Vagina (tissue), 2 donors: ENCODE measurements around the gene LYRM1. TPM values are rescaled to one million over a fixed set of nuclear protein-coding genes. Genes with fewer than 3 reads are reported as not detected.
"Not testable (repeated sequence)": the region's sequence is repeated elsewhere in the genome, so short reads cannot be mapped to it uniquely, and the experiment has no call there.

Experiments used
- DNase-seq, 2 donors: peaks; one replicate each; pipeline ENCODE4 v3.0.0-alpha.2; 2017; ENCODE audit errors: extremely low spot score in 2 of 2
- H3K27ac ChIP-seq: fragments of 200-600 bp; sonication (generic); one replicate; pipeline ENCODE4 v1.5.1; 2019
- H3K27me3 ChIP-seq: fragments of 200-600 bp; sonication (generic); one replicate; pipeline ENCODE4 v1.5.1; 2019
- H3K36me3 ChIP-seq, 2 donors: fragments of 200-600 bp; sonication (generic); one replicate each; pipeline ENCODE4 v1.5.1; 2017 to 2019
- H3K4me1 ChIP-seq: fragments of 200-600 bp; sonication (generic); one replicate; pipeline ENCODE4 v1.5.1; 2019
- H3K4me3 ChIP-seq, 2 donors: fragments of 200-600 bp; sonication (generic); 1 replicate in 1 of 2; 2 replicates in 1 of 2; pipeline ENCODE4 v1.5.1; 2016 to 2019
- H3K9me3 ChIP-seq: fragments of 200-600 bp; sonication (generic); one replicate; pipeline ENCODE4 v1.5.1; 2019
- POLR2A ChIP-seq, 2 donors: fragments of 450-650 bp; IDR thresholded peaks; one replicate each; pipeline ENCODE4 v1.6.1; 2017; ENCODE audit warnings: antibody characterized with exemption in 2 of 2, mild to moderate bottlenecking in 2 of 2, moderate library complexity in 2 of 2
- POLR2AphosphoS5 ChIP-seq, 2 donors: sonication (generic); formaldehyde crosslinking; IDR thresholded peaks; one replicate each; pipeline ENCODE4 v1.9.0; 2017; ENCODE audit warnings: antibody characterized with exemption in 2 of 2, mild to moderate bottlenecking in 2 of 2, low read depth in 1 of 2; ENCODE audit not compliant: insufficient read depth in 1 of 2
- intact Hi-C: fragments of 100-400 bp; cut with DNase I; formaldehyde crosslinking; loops from one replicate; pipeline ENCODE4 v1.15.1; 2023
- total RNA-seq: library from RNA; depleted of rRNA; stranded (reverse); fragments of >200 nt; gene quantifications from one replicate; pipeline ENCODE4 v1.2.3, GENCODE V29; 2016
- TF ChIP-seq, protein P1 (sequence below), 3 experiments: fragments of 450-650 bp in 2 of 3; fragments of 200-600 bp in 1 of 3; sonication (generic) in 1 of 3; IDR thresholded peaks; one replicate each; pipeline ENCODE4 v1.5.1; 2017 to 2019; ENCODE audit warnings: antibody characterized with exemption in 3 of 3, mild to moderate bottlenecking in 2 of 3, moderate library complexity in 2 of 3

Gene LYRM1
- total RNA-seq, 1 donor from 2014 or later: 23.6 TPM

DNA sequence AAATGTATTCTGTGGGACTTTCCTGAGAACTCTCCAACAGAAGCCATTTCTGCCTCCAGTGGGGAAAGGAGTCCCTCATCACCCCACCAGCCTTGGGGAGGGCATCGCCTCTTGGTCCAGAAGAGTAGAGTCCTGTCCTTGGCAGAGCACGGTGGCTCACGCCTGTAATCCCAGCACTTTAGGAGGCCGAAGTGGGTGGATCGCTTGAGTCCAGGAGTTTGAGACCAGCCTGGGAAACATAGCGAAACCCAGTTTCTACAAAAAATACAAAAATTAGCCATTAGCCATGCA lies 41.0 kb downstream of the LYRM1 start:
- Histone ChIP-seq H3K27ac (no peak overlapping the region), H3K4me3 (no peak overlapping the region), H3K4me1 (no peaks in the 10 kb centered on the region), H3K36me3 (no peaks in the 10 kb centered on the region), H3K9me3 (no peaks in the 10 kb centered on the region), H3K27me3 (no peaks in the 10 kb centered on the region)
- TF ChIP-seq, protein P1, sequence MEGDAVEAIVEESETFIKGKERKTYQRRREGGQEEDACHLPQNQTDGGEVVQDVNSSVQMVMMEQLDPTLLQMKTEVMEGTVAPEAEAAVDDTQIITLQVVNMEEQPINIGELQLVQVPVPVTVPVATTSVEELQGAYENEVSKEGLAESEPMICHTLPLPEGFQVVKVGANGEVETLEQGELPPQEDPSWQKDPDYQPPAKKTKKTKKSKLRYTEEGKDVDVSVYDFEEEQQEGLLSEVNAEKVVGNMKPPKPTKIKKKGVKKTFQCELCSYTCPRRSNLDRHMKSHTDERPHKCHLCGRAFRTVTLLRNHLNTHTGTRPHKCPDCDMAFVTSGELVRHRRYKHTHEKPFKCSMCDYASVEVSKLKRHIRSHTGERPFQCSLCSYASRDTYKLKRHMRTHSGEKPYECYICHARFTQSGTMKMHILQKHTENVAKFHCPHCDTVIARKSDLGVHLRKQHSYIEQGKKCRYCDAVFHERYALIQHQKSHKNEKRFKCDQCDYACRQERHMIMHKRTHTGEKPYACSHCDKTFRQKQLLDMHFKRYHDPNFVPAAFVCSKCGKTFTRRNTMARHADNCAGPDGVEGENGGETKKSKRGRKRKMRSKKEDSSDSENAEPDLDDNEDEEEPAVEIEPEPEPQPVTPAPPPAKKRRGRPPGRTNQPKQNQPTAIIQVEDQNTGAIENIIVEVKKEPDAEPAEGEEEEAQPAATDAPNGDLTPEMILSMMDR (IDR thresholded peaks at IDR 0.05): no peak
- TF ChIP-seq POLR2A (IDR thresholded peaks at IDR 0.05) (no peak), POLR2AphosphoS5 (IDR thresholded peaks at IDR 0.05; ENCODE audit: insufficient read depth in 1 of 2, low read depth in 1 of 2) (no peak)
- DNase-seq: no peak
- intact Hi-C loops: no loop called here

DNA sequence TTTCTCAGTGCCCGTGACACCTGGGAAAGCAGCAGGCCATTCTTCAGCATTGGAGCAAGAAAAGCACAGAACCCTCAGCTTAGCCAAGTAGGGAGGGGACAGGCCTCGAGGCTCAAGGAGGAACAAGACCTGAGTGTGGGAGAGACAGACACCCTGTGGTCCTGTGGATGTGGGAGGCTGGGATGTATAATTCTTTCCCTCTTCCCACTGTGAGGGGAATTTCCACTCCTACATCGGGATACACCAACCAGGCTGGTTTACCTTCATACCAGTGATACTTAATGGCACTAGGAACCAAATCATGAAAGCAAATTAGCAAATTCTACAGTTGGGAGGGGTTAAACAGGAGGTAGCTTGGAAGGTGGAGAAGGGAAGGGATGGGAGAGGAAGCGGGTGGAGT lies 41.7 kb downstream of the LYRM1 start:
- no peak overlapping the region for H3K27ac ChIP-seq
- H3K27me3 ChIP-seq: no peaks in the 10 kb centered on the region
- DNase-seq: no peak
- TF ChIP-seq POLR2AphosphoS5 (IDR thresholded peaks at IDR 0.05; ENCODE audit: insufficient read depth in 1 of 2, low read depth in 1 of 2) (no peak), POLR2A (IDR thresholded peaks at IDR 0.05) (no peak)
- TF ChIP-seq, protein P1 (IDR thresholded peaks at IDR 0.05): no peak
- no peak overlapping the region for H3K4me3 ChIP-seq
- no peaks in the 10 kb centered on the region for H3K4me1 ChIP-seq
- no peaks in the 10 kb centered on the region for H3K36me3 ChIP-seq
- H3K9me3 ChIP-seq: no peaks in the 10 kb centered on the region
- intact Hi-C loops: no loop called here

DNA sequence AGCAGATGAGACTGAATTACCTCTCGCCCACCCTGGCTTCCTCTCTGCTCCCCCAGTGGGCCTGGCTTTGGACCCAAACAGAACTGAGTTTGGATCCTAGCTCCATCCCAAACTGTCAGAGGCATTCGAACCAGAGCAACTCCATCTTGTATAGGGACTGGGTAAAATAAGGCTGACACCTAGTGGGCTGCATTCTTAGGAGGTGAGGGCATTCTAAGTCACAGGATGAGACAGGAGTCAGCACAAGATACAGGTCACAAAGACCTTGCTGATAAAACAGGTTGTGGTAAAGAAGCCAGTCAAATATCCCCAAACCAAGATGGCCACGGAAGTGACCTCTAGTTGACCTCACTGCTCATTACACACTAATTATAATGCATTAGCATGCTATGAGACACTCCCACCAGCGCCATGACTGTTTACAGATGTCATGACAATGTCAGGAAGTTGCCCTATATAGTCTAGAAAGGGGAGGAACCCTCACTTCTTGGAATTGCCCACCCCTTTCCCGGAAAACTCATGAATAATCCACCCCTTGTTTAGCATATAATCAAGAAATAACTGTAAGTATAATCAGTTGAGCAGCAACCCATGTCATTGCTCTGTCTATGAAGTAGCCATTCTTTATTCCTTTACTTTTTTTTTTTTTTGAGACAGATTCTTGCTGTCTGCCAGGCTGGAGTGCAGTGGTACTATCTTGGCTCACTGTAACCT lies 44.4 kb downstream of the LYRM1 start:
- TF ChIP-seq POLR2AphosphoS5 (IDR thresholded peaks at IDR 0.05; ENCODE audit: insufficient read depth in 1 of 2, low read depth in 1 of 2): no peak
- TF ChIP-seq, protein P1 (IDR thresholded peaks at IDR 0.05): no peak
- no peak for TF ChIP-seq POLR2A (IDR thresholded peaks at IDR 0.05)
- Histone ChIP-seq H3K27me3 (no peaks in the 10 kb centered on the region), H3K9me3 (no peaks in the 10 kb centered on the region), H3K4me1 (no peaks in the 10 kb centered on the region), H3K27ac (no peak overlapping the region), H3K36me3 (no peaks in the 10 kb centered on the region), H3K4me3 (no peak overlapping the region)
- intact Hi-C loops: no loop called here
- no peak for DNase-seq

DNA sequence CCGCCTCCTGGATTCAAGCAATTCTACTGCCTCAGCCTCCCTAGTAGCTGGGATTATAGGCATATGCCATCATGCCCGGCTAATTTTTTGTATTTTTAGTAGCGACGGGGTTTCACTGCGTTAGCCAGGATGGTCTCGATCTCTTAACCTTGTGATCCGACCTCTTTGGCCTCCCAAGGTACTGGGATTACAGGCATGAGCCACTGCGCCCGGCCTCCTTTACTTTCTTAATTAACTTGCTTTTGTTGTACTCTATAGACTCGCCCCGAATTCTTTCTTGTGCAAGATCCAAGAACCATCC lies 45.0 kb downstream of the LYRM1 start:
- H3K36me3 ChIP-seq, H3K27ac ChIP-seq, H3K9me3 ChIP-seq, H3K4me3 ChIP-seq, H3K4me1 ChIP-seq, DNase-seq, H3K27me3 ChIP-seq, intact Hi-C loops: not testable (repeated sequence)

DNA sequence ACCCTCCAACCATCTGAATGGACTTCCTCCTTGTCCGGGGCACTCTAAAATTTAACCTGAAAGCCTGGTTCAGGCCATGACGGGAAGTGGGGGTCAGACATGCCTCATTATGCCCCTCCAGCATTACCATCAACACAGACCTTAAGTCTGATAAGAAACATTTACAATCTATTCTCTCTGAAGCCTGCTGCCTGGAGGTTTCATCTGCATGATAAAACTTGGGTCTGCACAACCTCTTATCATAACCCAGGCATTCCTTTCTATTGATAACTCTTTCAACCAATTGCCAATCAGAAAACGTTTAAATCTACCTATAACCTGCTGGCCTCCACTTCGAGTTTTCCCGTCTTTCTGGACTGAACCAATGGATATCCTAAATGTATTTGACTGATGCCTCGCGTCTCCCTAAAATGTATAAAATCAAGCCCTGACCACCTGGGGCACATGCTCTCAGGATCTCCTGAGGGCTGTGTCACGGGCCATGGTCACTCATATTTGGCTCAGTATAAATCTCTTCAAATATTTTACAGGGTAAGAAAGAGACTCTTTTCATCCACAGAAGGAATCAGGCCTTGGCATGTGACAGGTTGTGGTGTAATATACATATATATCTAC lies 45.6 kb downstream of the LYRM1 start:
- Histone ChIP-seq H3K27ac (no peak overlapping the region), H3K4me1 (no peaks in the 10 kb centered on the region), H3K9me3 (no peaks in the 10 kb centered on the region), H3K36me3 (no peaks in the 10 kb centered on the region), H3K4me3 (no peak overlapping the region), H3K27me3 (no peaks in the 10 kb centered on the region)
- no peak for TF ChIP-seq POLR2AphosphoS5 (IDR thresholded peaks at IDR 0.05; ENCODE audit: insufficient read depth in 1 of 2, low read depth in 1 of 2)
- no peak for TF ChIP-seq POLR2A (IDR thresholded peaks at IDR 0.05)
- TF ChIP-seq, protein P1 (IDR thresholded peaks at IDR 0.05): no peak
- intact Hi-C loops: no loop called here
- no peak for DNase-seq
